Breast epithelium (tissue), 3 donors: ENCODE data around the gene FBXO46.

ENCODE experiments used
- POLR2A ChIP-seq: fragments of 450-650 bp; IDR thresholded peaks from one replicate; pipeline ENCODE4 v1.6.1; 2016; ENCODE audit warnings: antibody characterized with exemption, mild to moderate bottlenecking, moderate library complexity
- TF ChIP-seq, protein P1 (sequence below), 3 donors: fragments of 450-650 bp; IDR thresholded peaks; one replicate each; pipeline ENCODE4 v1.5.1; 2016 to 2017; ENCODE audit warnings: antibody characterized with exemption in 3 of 3, mild to moderate bottlenecking in 3 of 3, moderate library complexity in 3 of 3

DNA sequence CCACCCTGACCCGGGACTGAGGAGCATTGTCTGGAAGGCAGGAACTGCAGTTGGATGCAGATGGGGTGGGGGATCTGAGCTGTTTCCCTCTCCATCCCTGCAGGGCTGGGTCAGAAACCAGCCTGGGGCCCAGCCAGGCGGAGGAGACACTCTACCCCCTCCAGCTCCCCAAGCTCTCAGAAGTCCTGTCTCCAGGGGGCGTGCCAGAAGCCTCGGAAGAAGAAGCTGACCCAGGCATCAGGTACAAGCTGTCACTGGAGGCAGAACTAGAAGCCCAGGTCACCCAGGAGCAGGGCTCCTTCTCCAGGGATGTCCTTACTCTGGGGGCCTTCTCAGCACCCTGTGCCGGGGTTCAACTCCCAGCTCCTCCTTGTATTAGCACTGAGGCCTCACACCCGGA, 22.9 kb upstream of the FBXO46 start:
- TF ChIP-seq, protein P1, sequence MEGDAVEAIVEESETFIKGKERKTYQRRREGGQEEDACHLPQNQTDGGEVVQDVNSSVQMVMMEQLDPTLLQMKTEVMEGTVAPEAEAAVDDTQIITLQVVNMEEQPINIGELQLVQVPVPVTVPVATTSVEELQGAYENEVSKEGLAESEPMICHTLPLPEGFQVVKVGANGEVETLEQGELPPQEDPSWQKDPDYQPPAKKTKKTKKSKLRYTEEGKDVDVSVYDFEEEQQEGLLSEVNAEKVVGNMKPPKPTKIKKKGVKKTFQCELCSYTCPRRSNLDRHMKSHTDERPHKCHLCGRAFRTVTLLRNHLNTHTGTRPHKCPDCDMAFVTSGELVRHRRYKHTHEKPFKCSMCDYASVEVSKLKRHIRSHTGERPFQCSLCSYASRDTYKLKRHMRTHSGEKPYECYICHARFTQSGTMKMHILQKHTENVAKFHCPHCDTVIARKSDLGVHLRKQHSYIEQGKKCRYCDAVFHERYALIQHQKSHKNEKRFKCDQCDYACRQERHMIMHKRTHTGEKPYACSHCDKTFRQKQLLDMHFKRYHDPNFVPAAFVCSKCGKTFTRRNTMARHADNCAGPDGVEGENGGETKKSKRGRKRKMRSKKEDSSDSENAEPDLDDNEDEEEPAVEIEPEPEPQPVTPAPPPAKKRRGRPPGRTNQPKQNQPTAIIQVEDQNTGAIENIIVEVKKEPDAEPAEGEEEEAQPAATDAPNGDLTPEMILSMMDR (IDR thresholded peaks at IDR 0.05): no peak
- no peak for TF ChIP-seq POLR2A
